ENCODE data around the gene CYP2C9.
"Not testable (repeated sequence)": the region's sequence is repeated elsewhere in the genome, so short reads cannot be mapped to it uniquely, and the experiment has no call there.

Gene CYP2C9

DNA sequence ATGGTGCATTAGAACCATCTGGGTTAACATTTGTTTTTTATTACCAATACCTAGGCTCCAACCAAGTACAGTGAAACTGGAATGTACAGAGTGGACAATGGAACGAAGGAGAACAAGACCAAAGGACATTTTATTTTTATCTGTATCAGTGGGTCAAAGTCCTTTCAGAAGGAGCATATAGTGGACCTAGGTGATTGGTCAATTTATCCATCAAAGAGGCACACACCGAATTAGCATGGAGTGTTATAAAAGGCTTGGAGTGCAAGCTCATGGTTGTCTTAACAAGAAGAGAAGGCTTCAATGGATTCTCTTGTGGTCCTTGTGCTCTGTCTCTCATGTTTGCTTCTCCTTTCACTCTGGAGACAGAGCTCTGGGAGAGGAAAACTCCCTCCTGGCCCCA, at the start of gene CYP2C9:
Gene CYP2C9, plus strand, starts transcription at position 276 of the 400 bp plus-strand sequence. Its CDS starts 25 bp downstream, at position 301.
- no peak for DNase-seq (ENCODE audit: low read depth in 2 of 2)

DNA sequence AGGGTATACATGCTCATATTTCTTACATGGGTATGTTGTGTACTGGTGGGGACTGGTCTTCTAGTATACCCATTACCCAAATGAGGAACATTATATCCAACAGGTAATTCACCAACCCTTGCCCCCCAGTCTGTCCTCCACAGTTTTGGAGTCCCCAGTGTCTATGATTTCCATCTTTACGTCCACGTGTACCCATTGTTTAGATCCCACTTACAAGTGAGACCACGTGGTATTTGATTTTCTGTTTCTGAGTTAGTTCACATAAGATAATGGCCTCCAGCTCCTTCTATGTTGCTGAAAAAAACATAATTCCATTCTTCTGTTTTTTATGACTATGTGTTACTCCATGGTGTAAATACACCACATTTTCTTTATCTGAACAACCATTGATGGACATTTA, 49.3 kb upstream of the CYP2C9 start:
- no peak for DNase-seq (ENCODE audit: low read depth in 2 of 2)

DNA sequence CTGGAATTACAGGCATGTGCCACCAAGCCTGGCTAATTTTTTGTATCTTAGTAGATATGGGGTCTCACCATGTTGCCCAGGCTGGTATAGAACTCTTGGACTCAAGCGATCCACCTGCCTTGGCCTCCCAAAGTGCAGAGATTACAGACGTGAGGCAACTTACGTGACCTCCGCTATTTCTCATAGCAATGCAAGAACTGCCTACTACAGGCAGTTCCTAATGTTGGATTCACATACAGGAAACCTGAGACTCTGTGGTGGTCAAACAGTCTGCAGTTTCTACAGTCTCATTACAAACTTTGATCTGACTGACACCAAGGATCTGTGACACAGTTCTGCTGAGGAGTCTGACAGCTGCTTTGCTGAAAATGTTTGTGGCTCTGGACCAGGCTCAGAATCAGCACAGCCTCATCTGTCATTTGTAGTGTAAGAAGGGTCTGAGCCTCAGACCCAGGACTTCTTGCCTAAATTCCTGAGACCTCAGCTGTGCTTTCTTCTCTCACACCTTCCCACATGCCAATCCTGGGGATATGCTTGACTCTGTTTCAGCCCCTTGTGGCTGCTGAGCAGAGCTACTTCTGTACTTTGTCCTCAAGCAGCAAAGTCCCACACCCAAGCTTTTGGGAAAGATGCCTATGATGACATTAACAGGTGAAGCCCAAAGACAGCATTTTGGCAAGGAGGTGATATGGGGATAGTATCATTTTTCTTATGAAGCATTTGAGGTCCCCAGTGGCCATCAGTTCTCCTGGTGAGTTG, 48.0 kb upstream of the CYP2C9 start:
- no peak for DNase-seq (ENCODE audit: low read depth in 2 of 2)

GRCh38 chr10:94898414-94898813, 40.0 kb upstream of the CYP2C9 start:
- DNase-seq (ENCODE audit: low read depth in 2 of 2), result not testable (repeated sequence)

DNA sequence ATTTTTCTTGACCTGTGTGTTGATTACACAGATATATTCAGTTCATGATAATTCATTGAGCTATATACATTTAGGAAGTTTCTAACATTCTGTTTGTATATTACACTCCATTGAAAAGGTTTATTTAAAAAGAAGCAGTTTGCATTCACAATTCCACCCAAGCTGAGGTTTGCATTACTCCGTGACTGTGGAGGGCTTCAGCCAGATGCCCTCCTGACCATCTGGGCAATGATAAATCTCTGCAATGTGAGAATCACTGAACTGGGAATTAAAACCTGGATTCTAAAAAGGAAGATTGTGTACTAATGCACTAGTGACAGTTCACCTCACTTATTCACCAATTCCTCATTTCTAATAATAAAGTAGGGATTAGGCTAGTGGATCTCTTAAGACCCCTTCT, 36.4 kb upstream of the CYP2C9 start:
- DNase-seq (ENCODE audit: low read depth in 2 of 2), result no peak

DNA sequence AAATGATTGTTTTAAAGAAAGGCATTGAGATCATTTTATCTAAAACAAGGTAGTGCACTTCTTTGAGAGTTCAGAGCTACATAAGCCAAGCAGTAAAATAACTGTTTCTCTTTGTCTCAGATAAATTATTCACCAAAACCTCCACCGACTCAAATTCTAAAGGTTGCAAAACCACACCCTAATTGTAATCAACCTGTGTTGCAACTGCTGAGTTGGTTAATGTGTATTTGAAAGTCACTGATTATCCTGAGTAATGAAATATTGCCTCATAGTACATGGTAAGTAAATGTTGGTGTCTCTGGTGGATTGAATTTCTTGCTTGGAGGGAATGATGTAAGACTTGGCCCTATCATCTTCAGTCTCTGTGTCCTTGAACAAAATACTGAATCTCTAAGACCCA, 35.9 kb upstream of the CYP2C9 start:
- DNase-seq (ENCODE audit: low read depth in 2 of 2), result no peak

DNA sequence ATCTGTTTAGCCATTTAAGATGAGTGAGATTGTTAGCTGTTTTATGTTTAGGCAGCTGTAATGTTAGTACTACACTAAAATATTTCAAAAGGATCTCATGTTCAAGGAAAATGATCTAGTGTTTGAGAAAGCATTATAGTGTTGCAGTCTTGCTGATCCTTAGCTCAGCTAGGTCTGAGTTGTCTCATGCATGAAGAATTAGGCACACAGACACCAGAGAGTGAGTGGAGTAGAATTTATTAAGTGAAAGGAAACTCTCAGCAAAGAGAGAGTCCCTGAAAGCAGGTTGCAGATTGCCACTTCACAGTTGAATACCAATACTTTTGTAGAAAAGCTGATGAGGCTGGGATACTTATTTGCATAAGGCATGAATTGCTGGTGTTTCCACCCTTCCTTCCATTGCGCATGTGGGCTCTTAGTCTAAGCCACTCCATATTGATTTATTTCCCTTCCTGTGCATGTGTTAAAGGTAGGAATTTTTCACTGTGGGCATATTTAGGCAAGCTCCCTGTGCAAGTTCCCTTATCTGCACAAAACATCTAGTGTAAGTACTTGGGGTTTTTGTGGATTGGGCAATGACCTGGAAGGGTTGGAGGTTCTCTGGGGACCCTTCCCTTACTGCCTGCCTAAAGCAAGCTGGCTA, 33.8 kb upstream of the CYP2C9 start:
- not testable (repeated sequence) for DNase-seq (ENCODE audit: low read depth in 2 of 2)

DNA sequence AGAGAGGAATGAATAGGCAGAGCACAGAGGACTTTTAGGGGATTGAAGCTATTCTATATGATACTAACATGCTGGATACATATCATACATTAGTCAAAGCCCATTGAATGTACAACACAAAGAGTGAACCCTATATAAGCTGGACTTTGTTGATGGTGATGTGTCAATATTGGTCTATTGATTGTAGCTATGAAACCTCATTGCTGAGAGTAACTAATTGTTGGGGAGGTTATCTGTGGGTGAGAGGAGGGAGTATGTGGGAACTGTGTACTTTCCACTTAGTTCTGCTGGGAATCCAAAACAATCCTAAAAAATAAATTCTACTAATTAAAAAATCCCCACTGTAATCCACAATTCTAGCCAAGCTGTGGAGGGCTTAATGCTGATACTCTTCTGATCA, 22.0 kb upstream of the CYP2C9 start:
- no peak for DNase-seq (ENCODE audit: low read depth in 2 of 2)

DNA sequence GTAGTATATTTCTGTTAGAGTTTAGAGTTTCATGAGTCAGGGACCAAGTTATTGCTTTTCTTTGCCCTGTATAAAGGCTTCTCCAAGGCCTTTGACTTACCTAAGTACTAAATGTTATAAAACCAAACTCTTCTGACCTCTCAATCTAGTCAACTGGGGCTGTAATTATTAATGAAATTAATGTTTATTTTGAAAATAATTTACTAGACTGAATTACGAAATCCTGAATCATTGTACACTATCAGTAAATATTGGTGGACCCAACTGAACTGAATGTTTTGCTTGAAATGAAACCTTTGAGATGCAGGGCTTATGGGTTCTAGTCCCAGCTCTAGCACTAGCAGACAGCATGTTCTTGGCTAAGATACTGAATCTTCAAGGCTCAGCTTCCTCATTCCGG, 1.7 kb upstream of the CYP2C9 start:
- DNase-seq (ENCODE audit: low read depth in 2 of 2), result no peak

DNA sequence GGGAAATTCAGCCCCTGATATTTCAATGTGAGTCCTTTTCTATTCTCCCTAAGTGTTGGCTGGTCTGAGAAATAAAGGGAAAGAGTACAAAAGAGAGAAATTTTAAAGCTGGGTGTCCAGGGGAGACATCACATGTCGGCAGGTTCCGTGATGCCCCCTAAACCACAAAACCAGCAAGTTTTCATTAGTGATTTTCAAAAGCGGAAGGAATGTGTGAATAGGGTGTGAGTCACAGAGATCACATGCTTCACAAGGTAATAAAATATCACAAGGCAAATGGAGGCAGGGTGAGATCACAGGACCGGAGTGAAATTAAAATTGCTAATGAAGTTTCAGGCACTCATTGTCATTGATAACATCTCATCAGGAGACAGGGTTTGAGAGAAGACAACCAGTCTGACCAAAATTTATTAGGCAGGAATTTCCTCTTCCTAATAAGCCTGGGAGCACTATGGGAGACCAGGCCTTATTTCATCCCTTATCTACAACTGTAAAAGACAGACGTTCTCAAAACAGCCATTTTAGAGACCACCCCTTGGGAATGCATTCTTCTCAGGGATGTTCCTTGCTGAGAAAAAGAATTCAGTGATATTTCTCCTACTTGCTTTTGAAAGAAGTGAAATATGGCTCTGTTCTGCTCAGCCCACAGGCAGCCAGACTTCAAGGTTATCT, 5.1 kb downstream of the CYP2C9 start:
- not testable (repeated sequence) for DNase-seq (ENCODE audit: low read depth in 2 of 2)

- not testable (repeated sequence) for DNase-seq (ENCODE audit: low read depth in 2 of 2)
Measured at GRCh38 chr10:94946181-94946580, 7.7 kb downstream of the CYP2C9 start.

- DNase-seq (ENCODE audit: low read depth in 2 of 2), result no peak
Measured at GRCh38 chr10:94963901-94964300, 25.4 kb downstream of the CYP2C9 start.

DNA sequence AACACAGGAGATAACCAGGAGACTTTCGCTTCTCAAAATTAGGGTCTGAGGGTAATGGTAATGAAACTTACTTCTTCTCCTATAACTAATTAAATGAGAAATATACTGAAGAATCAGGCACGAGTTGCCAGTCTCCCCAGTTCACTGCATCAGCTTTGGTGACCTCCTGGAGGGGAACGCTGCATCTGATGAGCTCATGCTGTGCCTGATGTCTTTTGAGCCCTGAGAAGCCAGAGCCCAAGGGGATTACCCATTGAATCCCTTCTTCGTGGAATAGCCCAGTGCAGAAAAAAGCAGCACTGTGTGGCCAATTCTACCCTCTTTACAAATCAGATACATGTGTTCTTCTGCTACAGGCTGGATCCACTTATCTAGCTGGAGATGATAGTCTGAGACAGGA, 45.1 kb downstream of the CYP2C9 start:
- no peak for DNase-seq (ENCODE audit: low read depth in 2 of 2)

- DNase-seq (ENCODE audit: low read depth in 2 of 2), result no peak
Measured at GRCh38 chr10:94989192-94989591, 50.7 kb downstream of the CYP2C9 start.

DNA sequence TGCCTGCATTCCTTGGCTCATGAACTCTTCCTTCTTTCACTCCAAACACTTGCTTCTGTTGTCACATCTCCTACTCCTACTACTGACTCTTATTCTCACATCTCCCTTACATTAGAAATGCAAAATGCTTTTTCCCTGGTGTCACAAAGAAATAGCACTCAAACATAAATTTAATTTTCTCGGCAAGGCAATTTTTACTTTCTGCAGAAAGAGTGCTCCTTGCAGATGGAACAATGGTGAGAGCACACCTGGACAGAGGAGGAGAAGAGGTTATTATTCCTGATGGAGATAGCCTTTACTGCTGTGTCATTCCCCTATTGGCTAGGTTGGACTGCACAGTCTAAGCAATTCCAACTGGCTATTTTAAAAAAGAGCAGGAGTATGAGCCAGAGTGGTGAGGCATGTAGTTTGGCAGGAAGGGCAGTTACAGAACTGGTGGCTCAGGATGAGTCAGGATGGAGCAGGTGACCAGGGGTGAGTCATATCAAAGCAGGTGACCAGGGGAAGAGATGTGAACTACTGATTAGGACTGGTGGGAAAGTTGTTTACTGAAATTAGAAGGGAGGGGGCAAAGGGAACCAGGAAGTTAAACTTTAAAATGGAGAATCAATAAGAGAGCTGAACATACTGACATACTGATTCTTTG, 52.9 kb downstream of the CYP2C9 start:
- DNase-seq (ENCODE audit: low read depth in 2 of 2), result no peak

DNA sequence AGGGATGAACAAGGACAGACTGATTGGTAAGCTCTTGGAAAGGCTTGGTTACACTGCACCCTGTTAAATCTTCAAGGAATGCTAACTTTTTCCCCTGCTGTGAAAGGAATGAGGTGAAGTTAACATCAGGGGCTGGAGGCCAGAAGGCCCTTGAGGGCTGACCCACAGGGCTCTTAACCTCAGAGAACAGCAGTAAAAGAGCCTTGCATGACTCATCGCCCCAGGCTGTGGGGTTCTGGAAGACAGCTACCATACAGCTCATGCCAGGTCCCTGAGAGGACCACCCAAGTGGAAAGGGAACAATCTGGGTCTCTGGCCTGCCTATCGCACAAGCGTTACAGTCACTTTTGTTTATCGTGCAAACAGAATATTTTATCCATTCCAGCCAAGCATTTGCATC, 54.4 kb downstream of the CYP2C9 start:
- no peak for DNase-seq (ENCODE audit: low read depth in 2 of 2)

DNA sequence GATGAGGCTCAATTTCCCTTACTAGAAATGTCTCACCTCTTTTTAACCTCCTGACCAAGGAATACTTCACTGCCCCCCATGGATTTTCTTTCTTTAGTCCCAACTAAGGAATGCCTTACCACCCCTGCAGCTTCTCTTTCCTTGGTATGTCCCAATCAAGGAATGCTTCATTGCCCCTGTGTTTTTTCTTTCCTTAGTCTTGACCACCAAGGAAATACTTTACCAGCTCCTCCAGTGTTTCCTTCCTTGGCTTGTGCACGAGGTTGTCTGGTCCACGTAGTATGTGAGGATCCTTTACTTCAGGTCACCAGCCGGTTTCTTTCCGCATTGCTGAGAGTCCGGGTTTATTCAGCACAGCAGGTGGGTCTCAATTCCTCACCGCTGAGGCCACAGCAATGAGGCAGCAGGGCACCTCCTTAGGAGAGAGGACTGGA, 59.3 kb downstream of the CYP2C9 start:
- no peak for DNase-seq (ENCODE audit: low read depth in 2 of 2)

- DNase-seq (ENCODE audit: low read depth in 2 of 2), result no peak
Measured at GRCh38 chr10:95026461-95026860, 88.0 kb downstream of the CYP2C9 start.

DNA sequence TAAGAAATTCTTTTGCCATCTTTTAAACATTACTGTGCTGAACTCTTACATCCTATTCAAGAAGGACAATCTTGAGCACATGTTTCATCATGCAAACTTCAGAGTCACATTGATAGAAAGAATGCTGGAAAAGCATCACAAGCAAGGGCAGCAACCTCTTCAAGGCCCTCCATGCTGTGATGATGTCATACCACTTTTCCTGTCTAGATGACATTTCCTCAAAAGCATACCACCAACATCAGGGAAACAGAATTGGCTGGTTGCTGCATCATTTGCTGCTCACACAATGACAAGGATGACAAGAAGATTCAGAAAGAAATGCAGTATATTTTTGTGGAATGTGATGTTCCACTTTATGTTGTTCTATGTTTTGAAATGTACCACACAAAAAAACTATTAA, 93.2 kb downstream of the CYP2C9 start:
- DNase-seq (ENCODE audit: low read depth in 2 of 2), result no peak

- DNase-seq (ENCODE audit: low read depth in 2 of 2), result no peak
Measured at GRCh38 chr10:95034401-95034800, 95.9 kb downstream of the CYP2C9 start.

DNA sequence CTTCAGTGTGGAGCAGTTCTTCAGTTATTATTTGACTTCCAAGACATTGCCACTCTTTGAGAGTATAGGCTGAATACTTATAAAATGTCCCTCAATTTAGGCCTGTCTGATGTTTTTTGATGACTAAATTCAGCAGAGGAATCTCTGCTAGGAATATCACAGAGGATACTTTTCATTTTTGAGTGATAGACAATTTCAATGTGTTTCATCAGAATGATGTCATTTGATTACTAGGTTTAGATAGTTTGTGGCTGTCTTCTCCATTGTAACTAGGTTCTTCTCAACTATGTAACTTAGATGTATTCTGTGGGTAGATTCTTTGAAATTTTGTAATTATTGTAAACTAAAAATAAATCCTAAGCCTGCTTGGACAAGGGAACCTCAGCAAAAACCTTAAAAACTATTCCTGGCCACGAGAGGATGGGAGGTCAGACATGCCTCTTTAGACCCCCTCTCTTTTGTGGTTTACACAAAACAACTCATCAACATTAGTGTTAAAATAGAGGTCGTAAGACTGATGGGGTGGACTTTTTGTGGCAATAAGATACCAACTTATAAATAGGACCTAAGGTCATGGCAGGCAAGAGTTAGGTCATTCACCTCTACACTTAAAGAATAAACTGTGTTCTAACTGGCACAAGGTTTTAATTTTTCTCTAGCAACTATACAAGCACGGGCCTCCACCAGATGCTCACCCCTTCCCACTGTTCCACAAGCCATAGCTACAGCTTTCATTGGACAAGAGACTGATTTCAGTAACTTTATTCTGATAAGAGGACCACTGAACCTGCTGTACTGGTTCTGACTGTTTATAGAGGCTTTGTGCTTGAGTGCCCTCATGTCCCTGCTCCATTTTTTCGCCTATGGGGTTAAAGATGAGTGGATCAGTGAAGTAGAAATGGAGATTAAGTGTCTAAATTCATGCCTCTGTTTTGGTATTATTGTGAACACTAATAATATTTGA, 97.2 kb downstream of the CYP2C9 start:
- no peak for DNase-seq (ENCODE audit: low read depth in 2 of 2)

Measured in stimulated activated CD8-positive, alpha-beta memory T cell treated with anti-CD3 and anti-CD28 coated beads, Interleukin-2, amount 100 ng/mL, for 48 hours (primary cell).